Activated CD4-positive, alpha-beta T cell treated with anti-CD3 and anti-CD28 coated beads for 4 hours (primary cell): ENCODE measurements around the gene ZNF526.
A peak's percentile ranks its signal among the peaks of the same experiment; 100 is the strongest.

Experiments
- DNase-seq, 2 donors: peaks; one replicate each; pipeline ENCODE4 v3.0.0-alpha.2; 2020

ZNF526 gene

DNA sequence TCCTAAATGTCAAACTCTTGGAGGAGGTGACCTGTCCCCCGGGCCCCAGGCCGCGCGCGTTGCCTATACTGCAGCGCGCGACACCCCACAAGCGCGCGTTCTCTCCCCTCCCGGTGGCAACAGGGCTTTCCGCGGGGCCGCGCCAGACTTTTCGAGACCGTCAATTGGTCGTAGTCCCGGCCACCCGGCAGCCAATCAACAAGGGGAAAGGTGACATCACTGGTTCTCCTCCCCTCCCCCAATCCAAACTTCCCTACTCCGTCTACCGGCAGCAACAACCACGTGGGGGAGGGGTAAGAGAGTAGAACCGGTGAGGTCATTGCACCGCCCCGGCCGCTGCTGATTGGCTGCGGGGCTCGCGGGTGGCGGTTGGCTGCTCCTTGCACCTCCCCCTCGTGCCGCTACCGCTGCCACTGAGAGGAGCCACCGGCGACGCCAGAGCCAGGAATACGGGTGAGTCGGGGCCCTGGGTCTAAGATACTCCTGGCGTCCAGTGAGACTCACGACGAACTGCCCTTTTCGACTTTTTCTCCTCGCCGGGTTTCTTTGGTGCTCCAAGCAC is 48.1 kb downstream of the ZNF526 start:
- DNase-seq = peak; percentile 99

DNA sequence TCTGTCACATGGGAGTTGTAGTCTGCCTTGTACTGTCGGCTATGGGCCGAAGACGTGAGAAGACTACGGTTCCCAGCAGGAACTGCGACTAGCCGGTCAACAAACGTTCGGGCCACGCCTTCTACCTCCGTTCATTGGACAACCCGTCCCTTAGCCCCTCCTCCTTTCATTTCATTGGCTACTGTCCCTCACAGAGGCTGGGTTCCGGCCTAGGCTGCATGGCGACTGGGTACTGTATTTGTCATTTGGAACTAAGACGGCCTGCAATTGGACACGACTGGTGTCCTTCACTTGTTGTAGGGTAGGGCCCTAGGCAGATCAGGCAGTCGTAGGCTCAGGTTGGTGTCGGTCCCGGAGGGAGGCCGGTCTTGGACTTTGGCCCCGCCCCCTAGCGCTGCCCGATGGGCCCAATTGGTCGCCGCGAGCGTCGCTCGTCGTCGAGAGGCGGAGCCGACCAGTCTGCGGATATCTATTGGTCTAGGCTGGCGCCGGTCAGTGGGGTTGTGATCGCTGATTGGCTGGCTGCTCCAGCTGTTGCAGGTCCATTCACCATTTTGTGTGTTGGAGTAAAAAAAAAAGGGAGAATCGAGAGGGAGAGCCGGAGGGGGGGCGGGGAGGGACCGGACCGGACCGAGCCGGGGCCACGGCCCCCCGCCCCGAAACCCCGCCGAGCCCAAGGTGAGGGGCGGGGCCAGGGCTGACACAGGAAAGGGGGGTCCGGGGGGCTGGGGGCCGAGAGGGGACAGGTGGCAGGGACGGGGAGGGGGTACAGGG is 48.8 kb downstream of the ZNF526 start, which contains the start of gene CIC:
TSS of gene CIC (plus strand) at position 549 of the 774 bp plus-strand sequence. CDS start 2,532 bp downstream, outside the sequence.
- DNase-seq = peak; percentile 99 to 100

GRCh38 chr19:42269478-42270345 is 49.6 kb downstream of the ZNF526 start:
- no peak for DNase-seq

- DNase-seq = peak; percentile 44 to 50
Observed at GRCh38 chr19:42270346-42271044, 50.4 kb downstream of the ZNF526 start.

- DNase-seq = no peak
Observed at GRCh38 chr19:42271045-42271419, 50.9 kb downstream of the ZNF526 start.

DNA sequence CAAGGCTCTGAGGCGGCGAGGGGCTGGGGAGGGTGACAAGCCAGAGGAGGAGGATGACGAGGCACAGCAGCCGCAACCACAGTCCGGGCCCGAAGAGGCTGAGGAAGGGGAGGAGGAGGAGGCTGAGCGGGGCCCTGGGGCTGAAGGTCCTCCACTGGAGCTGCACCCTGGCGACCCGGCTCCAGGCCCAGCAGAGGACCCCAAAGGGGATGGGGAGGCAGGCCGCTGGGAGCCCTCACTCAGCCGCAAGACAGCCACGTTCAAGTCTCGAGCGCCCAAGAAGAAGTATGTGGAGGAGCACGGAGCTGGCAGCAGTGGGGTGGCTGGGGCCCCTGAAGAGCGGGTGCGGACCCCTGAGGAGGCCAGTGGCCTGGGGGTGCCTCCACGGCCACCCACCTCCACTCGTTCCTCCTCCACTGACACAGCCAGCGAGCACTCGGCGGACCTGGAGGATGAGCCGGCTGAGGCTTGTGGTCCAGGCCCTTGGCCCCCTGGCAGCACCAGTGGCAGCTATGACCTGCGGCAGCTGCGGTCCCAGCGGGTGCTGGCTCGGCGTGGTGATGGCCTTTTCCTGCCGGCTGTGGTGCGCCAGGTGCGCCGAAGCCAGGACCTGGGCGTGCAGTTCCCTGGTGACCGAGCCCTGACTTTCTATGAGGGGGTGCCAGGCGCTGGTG is 51.9 kb downstream of the ZNF526 start:
- DNase-seq = no peak

DNA sequence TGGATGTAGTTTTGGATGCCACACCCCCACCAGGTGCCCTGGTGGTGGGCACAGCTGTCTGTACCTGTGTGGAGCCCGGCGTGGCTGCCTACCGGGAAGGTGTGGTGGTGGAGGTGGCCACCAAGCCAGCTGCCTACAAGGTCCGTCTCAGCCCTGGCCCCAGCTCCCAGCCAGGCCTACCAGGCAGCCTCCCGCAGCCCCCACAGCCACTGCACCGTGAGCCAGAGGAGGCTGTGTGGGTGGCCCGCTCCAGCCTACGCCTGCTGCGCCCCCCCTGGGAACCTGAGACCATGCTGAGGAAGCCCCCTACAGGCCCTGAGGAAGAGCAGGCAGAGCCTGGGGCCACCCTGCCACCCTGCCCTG is 52.4 kb downstream of the ZNF526 start:
- no peak for DNase-seq

- no peak for DNase-seq
Observed at GRCh38 chr19:42272989-42273406, 52.9 kb downstream of the ZNF526 start.

GRCh38 chr19:42273407-42274064 is 53.4 kb downstream of the ZNF526 start:
- DNase-seq = no peak

- DNase-seq = no peak
Observed at GRCh38 chr19:42274065-42274682, 54.1 kb downstream of the ZNF526 start.

GRCh38 chr19:42275103-42275502 is 55.0 kb downstream of the ZNF526 start:
- no peak for DNase-seq

- DNase-seq = no peak
Observed at GRCh38 chr19:42275517-42275916, 55.4 kb downstream of the ZNF526 start.

DNA sequence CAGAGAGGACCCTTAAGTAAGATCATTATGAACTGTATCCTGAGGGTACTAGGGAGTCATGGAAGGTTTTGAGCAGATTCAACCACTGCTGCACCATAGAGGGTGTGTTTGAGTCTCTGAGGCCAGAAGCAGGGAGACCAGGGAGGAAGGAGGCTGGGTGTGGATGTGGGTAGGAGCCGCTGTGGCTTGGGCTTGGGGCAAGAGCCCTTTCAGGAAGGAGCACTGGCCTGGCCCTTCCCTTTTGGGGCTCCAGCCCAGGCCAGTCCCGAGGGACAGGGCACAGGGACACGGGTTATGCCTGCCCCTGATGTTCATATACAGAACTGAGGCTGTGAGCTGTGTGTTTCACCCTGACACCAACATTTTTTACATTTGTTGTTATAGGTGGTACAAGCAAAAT is 56.2 kb downstream of the ZNF526 start:
- no peak for DNase-seq

GRCh38 chr19:42276821-42277220 is 56.7 kb downstream of the ZNF526 start:
- DNase-seq = no peak
